CD4-positive, alpha-beta T cell treated with Interleukin-4 for 1 hour (primary cell): ENCODE results near the gene GSE1.

Experiments
- DNase-seq, 2 donors: peaks; one replicate each; pipeline ENCODE4 v3.0.0-alpha.2; 2020 to 2022

GSE1 gene

DNA sequence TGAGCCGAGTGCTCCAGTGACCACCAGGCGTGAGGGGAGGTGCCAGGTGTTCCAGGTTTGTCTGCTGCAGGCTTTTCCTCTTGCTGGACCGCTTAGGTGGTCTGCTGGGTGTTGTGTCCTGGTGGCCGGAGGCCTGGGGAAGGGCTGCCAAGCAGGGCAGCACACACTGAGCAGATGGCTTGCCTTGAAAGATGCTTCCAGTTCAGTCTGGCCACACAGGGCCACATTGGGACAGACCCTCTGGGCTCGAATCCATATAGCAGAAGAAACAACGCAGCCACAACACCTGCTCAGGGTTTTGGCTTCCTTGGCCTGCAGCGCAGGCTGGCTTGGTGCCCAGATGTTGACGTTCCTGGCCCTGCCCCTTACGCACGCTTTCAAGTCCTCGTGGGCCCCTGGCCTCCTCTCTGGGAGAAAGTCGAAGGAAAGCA is 50.8 kb downstream of the GSE1 start:
- DNase-seq = no peak

DNA sequence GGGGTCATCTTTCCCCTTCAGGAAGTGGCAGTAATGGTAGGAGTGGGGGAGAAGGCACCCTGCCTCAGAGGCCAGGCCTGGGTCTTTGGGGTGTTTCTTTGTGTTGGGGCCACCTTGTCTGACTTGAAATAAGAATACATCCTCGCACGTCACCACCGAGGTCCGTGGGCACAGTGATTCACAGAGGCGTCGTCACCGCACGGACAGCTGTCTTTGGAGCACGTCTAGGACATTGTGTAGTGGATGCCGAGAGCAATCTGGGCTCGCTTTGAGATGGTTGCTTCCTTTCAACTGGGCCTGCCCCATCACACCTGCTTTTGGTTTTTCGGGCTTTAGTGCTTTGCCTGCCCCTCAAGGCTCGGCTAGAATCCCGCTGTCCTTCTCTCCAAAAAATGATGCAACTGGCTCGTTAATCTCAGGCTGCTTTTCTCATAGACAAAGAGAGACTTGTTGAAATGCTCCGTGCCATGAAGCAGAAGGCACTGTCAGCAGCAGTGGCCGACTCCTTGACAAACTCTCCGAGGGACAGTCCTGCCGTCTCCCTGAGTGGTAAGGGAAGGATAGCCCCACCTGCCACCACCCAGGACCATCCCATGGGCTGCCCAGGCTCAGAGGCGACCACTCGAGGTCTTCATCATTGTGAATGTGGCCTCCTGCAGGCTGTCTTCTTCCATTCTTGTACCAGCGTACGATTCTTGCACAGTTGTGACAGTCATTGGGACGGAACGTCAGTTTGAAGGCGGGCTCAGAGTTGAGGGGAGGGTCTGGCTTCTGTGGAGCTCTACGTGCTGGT is 51.7 kb downstream of the GSE1 start:
- no peak for DNase-seq

DNA sequence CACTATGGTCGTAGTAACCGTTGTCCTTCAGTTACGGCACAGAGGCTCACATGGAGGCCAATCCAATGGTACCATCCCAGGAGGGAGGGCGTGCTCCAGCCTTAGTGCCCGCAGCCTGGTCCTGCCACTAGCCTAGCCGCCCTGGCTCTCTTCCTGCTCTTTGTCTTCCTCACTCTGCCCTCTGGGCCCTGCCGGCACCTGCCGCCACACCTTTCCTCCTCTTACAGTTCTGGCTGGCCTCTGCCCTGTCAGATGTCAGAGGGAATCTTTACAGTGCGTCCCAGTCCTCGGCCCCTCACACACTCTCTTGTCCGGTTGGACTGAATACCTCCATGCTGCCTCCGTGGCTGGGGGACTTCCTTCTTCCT is 52.2 kb downstream of the GSE1 start:
- DNase-seq = no peak

DNA sequence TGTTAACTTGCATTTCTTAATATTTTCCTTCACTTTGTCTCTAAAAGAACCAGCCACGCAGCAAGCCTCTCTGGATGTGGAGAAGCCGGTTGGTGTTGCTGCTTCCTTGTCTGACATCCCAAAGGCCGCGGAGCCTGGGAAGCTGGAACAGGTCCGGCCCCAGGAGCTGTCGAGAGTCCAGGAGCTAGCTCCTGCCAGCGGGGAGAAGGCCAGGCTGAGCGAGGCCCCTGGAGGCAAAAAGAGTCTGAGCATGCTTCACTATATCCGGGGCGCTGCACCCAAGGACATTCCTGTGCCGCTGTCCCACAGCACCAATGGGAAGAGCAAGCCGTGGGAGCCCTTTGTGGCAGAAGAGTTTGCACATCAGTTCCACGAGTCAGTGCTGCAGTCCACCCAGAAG is 52.8 kb downstream of the GSE1 start:
- no peak for DNase-seq

DNA sequence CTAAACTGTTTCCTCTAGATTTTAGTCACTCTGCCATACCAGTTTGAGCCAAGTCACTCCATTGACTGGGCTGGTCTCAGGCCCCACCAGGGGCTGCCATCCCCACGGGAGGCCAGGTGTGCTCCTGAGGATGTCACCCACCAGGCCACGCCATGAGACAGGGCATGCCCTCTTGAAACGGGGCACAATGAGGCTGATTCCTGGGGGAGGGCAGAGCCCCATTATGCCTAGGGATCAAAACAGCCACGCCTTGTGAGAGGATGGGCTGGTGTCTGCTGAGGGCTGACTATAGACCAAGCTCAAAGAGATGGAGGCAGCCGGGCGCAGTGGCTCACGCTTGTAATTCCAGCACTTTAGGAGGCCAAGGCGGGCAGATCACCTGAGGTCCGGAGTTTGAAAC is 54.1 kb downstream of the GSE1 start:
- DNase-seq = no peak

DNA sequence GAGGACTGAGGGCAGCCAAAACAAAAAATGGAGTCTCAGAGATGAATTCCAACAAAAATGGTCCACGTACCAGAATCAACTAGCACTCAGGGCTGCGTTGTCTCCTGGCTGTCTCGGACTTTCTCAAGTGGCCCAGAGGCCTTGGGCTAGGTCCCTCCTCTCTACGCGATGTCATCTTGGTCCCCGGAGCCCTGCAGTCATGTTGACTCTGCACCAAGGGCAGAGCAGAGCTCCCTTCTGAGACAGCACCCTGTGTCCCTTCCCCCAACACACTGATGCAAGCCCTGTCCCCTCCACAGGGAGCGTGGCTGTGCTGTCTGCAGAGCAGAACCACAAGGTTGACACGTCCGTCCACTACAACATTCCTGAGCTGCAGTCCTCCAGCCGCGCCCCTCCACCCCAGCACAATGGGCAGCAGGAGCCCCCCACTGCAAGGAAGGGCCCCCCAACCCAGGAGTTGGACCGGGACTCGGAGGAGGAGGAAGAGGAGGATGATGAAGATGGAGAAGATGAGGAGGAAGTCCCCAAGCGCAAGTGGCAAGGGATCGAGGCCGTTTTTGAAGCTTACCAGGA is 54.8 kb downstream of the GSE1 start:
- no peak for DNase-seq

DNA sequence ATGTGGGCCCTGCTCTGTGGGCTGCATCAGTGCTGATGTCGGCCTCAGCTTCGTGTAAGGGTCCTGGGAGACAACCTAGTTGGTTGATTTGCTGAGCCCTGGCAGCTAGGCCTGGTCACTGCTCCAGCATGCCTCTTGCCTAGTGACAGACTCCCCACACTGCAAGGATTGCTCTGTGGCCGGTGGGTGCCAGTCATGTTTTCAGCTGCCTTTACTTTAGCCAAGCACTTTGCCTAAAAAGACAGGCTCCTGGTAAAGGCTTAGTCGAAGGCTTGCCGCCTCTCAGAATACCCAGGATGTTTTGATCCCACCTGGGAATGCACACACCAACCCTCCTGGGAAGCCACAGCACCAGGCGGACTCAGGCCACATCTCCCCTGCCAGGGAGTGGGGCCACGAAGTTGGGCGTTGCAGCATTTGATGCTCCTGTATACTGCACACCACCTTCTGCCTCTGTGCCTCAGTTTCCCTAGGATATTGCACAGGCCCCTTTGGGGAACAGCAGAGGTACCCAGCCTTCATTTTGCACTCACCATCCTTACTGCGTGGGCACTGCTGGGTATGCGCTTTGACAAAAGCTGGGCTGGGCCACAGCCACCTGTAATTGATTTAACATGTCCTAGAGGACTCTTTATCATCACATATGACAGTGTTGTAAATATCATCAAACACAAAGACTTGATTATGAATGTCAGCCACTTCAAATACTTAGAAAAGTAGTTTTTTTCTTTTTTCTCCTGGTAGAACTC is 55.7 kb downstream of the GSE1 start:
- DNase-seq = no peak

DNA sequence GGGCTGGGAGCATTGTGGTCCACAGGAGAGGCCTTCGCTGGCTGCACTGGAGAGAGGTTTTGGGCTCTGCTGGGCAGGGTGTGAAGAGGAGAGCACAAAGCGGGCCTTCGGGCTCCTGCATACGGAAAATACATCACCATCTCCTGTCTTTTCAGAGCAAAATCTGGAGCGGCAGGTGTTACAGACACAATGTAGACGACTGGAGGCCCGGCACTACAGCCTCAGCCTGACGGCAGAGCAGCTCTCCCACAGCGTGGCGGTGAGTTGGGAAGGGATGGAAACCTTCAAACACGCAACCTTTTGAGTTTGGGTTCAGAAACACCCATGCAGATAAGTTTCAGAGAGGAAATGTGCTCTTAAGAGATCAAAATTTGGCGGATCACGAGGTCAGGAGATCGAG is 57.7 kb downstream of the GSE1 start:
- no peak for DNase-seq

DNA sequence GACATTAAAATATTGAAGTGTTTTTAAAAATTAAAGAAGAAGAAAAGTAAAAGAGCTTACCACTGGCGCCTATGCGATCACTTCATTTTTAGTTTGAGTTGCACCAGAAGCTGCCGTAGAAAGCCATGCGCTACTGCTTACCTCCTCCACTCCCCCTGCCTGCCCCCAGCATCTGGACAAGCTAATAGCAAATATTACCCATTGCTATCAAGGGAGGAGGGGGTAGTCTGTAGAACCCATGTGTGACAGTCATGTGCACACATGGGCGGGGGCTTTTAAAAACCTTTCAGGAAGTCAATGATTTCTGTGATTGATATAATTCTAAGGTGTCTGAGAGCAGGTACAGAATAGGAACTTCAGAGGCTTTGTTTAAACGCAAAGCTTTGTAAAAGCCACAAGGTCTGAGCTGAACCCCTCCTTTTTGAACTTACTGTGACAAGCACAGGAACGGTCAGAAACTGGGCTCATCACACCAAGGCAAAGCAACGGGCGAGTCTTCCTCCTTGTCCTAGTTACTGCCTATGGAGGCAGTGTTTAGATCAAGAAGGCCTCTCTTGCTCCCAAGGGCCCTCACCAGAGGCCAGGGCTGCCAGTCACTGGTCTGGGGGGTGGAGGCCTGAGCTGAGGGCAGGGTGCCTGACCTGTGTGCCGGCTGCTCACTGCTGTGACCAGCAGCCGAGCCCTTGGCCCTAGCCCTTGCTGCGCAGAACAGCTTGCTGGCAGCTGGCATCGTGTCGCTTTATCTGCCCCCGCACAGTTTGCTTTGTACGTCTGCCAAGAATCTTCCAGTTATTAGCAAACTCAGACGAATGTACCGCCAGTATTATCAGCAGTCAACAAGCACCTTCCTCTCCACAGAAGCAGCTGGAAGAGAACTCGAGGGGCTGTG is 60.7 kb downstream of the GSE1 start:
- DNase-seq = no peak

DNA sequence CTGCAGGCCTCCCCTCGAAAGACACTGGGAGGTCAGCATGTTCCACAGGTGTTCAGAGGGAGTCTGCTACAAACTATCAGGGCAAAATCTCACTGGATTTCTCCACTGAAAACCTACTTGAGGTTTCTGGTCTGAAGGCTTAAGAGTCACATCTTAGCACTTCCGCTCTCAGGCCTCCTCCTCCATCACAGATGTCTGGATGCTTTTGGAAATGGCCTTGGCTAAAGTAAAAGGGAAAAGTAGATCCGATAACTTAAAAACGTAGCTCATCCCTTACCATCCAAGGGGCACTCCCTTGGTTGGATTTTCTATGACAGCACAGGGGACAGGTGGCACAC is 61.3 kb downstream of the GSE1 start:
- DNase-seq = no peak

DNA sequence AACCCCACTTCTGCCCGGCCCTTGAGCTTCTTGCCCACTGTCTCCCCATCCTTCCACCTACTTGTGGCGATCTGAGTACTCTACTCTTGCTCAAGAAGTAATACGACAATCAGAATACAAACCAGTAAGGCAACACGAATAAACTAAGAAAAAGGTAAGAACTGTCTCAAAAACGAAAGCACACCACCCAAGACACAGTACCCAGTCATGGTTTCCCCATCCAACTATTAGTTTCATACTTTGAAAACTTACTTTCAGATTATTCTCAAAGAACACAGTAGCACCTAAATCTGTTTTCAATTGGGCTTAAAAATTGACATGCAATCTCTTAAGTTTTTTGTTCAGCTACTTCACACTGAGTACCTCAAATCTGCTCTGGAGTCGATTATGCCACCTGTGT is 61.7 kb downstream of the GSE1 start:
- DNase-seq = no peak

DNA sequence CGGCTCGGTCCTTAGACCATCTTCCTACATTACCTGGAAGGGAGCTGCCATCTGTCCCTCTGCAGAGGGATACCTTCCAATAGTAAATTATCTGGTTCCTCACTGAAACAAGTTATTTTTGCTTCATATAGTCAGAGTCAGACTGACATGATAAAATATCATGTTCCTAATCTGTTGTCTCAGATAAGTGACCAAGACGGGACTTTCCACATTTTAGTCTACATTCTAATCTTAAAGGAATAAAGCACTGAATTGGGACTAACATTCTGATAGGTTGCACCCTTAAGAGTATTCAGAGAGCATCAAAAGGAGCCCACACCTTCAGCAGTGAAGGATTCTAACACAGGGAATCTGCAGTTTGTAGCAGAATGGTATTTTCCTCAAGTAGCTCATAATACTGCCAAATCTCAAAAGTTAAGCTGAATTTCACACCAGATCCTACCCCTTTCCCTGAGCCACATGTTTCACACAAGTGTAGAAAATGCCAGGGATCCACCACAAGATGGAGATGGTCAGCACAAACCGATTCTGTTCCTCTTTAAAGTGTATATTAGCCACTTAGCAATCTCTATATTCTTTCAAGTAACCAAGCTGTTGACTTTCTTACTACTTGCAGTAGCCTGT is 62.2 kb downstream of the GSE1 start:
- no peak for DNase-seq

DNA sequence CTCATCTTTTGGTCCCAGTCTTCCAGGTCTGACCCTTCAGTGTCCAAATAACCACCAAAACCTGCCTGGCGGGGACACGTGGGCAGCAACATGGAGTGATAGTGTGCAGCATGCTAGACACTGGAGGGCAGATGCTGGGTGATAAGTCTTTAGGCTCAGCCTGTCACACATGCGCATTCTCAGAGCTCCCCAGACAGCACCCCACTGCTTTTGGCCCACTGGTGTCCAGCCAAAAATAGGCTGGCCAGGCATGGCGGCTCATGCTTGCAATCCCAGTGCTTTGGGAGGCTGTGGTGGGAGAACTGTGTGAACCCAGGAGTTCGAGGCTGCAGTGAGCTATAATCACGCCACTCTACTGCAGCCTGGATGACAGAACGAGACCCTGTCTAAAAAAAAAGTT is 63.3 kb downstream of the GSE1 start:
- no peak for DNase-seq

DNA sequence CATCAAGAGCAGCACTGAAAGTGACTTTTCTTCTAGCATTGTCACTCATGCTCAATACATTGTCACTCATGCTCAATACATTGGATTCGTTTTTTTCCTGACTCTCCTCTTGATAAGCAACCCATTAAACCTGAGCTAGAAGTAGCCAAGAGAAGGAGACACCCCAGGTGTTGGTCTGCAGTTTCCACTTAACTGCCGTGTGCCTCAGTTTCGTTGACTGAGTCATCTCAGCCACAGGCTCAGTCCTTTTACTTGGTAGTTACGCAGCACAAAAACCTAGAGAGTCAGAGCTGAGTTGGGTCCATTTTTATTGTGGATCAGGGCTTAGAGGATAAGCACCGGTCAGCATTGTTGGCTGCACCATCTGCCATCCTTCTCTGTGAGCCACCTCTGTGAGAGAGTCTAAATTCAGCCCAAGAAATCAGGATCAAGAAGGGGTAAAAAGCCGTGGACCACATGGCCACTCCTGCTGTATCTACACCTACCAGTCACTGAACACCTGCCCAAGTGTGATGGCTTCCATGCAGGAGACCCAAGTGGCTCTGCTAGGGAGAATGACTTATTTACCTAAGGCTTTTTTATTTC is 64.4 kb downstream of the GSE1 start:
- DNase-seq = no peak

DNA sequence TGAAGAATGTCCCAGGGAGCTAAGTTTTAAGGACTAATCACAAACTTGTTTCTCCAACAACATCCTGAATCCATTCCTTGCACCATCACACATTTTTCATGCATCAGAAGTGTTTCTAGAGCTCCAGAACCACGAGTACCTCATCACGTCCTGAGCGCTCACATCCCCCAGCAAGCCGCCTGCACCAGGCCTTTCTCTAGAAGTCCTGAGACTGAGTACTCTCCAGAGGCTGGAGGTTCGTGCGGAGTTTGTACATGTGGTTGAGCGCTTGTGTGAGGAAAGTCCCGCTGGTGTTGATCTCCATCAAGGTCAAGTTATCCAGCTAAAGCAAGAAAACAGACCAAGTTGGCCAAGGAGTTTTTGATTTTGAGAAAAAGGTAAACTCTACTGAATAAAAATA is 64.9 kb downstream of the GSE1 start:
- no peak for DNase-seq

DNA sequence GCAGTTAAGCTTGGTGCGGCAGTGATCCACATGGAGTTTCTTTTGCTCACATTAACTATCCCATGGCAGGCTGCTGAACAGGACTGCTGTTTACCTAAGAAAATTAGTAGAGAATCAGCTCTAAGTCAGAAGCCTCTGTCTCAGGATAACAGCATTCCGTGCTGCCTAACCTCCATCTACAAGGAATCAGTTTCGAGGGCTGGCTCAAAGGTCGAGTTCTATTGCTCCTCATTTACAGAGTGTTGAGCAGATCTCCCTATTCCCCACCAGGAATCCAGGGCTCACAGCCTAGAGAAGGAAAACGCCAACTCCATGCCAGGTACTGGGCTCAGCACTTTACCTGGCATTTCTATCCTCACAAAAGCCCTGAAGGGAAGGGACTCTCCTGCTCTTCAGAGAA is 65.7 kb downstream of the GSE1 start:
- DNase-seq = no peak

DNA sequence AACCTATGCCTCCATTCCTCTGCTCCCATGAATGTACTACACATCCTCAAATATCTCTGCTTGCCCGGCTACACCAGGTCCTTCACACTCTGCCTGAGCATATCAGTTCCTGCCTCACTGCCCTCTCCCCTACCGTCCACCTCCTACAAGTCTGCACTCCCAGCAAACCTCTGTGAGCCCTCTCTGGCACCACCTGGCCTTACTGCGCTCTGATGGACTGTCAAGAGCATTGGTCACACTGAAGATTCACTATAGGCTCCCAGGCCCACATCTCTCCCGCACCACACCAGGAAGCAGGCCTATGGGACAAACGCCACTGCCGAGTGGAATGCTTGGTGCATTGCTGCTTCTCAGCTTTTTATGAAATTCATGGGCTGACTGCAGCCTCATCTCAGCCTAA is 66.7 kb downstream of the GSE1 start:
- no peak for DNase-seq

DNA sequence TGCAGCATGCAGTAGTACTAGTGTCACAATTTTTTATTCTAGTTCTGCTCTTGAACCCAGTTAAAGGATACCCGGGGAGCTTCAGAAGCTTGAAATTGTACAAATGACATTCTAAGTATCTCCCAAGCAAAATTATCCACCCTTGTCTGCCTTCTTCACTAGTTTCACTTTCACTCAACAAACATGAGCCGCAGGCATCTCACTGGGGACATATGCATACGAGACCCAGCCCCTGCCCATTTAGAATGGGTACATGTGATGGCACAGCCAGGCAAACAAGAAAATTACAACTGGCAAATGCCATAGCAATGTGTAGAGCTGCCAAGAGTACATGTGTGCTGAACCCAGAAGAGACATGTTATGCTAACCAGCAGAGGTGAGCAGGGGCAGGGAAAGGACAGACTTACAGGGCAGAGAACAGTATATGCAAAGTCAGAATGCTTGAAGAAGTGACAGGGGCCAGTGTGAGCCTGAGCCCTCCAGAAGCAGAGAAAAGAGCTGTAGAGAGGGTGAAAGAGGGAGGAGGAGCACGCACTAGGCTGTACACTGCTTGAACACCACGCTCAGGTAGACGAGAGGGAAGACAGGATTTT is 67.3 kb downstream of the GSE1 start:
- no peak for DNase-seq

DNA sequence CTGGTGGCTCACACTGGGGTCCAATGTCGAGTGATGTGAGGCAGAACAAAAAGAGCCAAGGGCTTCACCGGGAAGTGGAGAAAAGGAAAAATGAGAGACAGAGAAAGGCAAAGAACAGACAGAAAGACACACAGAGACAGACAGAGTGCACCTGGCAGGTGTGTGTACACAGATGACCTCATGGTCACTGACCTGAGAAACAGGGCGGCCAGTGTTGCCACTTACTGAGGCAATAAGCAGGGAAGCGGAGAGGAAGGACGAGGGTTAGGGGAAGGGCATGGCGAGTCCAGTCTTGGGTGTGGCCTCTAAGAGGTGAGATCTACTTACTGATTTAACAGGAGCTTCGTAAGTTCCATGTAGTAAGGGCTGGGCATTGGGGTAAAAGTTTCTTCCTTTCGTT is 68.1 kb downstream of the GSE1 start:
- DNase-seq = no peak

DNA sequence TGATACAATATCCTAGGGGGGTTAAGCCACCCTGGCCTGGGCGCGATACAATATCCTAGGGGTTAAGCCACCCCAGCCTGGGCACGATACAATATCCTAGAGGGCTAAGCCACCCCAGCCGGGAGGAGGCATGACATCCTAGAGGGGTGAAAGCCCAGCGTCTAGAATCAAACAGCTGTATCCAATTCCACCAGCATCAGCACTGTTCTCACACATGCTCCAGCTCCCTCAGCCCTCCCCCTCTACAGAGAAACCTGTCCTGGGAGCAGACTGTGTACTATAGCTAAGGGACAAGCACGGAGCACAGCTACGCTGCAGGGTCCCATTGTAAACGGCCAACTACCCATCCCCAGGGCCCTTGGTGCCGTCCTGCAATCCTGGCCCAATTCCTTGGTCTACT is 69.4 kb downstream of the GSE1 start:
- no peak for DNase-seq

DNA sequence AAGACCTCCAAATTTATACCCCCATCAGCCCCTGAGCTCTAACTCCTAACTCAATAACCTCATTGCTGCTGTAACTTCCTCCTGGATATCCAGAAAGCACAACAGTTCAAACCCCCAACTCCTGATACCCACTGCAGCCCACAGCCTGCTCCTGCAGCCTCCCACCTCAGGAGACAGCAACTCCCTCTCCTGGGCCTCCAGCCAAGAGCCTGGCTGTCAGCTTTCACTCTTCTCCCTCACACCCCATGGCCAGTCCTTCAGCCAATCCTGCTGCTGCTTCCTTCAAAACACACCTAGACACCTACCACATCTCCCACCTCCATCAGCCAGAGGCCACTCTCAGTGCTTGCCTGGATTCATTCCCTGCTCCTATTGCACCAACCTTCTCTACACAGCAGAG is 70.2 kb downstream of the GSE1 start:
- DNase-seq = no peak

DNA sequence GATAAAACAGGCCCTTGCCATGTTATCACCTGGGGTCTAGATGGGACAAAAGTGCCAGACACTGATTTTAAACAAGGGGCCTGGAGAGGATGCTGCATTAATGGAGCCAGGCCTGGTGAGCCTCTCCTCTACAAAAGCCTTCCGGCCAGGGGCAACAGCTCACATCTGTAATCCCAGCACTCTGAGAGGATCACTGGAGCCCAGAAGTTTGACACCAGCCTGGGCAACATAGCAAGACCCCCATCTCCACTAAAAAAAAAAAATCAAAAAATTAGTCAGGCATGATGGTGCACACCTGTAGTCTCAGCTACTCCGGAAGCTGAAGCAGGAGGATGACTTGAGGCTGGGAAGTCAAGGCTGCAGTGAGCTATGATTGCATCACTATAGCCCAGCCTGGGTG is 72.1 kb downstream of the GSE1 start:
- no peak for DNase-seq
